GM13976 (cell line): ENCODE data around the gene PRKAR1B.

Source experiments
- DNase-seq: peaks from one replicate; pipeline ENCODE4 v3.0.0; 2012; ENCODE audit warnings: low spot score
- in situ Hi-C: fragments of 300-500 bp; cut with MboI; formaldehyde crosslinking; loops from one replicate; pipeline ENCODE4 v1.12.0; 2022; ENCODE audit warnings: low sequenced_read_pairs, mixed read lengths, inconsistent platforms; ENCODE audit not compliant: unreplicated experiment
- TF ChIP-seq, protein P1 (sequence below): IDR thresholded peaks from 2 replicates; pipeline ENCODE4 v1.5.1; 2012; ENCODE audit warnings: borderline replicate concordance, mild to moderate bottlenecking; ENCODE audit not compliant: insufficient read depth; ENCODE audit errors: extremely low read depth, missing control alignments, control extremely low read depth

Gene PRKAR1B

DNA sequence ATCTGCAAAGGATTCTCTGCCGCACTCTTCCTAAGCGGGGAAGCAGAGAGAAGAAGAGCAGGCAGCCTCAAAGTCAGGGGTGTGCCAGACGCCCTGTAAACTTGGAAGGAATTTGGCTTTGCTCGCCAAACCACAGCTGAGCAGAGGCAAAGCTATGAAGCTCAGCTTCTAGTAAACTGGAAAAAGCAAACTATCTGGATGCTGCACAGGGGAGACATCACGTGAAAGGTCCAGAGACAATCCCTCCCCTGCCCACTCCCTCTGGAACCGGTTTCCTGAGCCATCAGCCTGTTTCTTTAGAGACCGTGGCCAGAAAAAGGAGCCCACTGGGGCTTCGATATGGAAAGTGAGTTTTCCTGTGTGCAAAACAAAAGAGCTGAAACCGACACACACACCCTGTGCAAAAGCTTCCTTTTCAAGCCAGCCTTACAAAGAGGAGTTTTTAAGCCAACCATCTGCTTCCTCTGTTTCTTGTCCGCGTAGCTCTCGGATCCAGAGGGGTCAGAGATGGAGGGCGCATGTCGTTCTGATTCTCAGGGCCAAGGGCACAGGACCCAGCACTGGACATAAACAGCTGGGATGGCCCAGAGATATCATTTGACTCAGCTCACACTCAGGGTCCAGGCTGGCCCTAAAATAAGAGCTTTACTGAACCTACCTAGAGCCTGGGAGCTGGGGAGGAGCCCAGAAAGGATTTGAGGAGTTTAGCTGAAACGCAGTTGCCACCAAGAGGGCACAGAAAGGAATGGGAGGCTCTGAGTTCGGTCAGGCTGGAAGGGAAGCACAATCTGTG lies 58.7 kb downstream of the PRKAR1B start:
- TF ChIP-seq, protein P1, sequence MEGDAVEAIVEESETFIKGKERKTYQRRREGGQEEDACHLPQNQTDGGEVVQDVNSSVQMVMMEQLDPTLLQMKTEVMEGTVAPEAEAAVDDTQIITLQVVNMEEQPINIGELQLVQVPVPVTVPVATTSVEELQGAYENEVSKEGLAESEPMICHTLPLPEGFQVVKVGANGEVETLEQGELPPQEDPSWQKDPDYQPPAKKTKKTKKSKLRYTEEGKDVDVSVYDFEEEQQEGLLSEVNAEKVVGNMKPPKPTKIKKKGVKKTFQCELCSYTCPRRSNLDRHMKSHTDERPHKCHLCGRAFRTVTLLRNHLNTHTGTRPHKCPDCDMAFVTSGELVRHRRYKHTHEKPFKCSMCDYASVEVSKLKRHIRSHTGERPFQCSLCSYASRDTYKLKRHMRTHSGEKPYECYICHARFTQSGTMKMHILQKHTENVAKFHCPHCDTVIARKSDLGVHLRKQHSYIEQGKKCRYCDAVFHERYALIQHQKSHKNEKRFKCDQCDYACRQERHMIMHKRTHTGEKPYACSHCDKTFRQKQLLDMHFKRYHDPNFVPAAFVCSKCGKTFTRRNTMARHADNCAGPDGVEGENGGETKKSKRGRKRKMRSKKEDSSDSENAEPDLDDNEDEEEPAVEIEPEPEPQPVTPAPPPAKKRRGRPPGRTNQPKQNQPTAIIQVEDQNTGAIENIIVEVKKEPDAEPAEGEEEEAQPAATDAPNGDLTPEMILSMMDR, result no peak
- no peak for DNase-seq
- in situ Hi-C loops, result no loop called here

DNA sequence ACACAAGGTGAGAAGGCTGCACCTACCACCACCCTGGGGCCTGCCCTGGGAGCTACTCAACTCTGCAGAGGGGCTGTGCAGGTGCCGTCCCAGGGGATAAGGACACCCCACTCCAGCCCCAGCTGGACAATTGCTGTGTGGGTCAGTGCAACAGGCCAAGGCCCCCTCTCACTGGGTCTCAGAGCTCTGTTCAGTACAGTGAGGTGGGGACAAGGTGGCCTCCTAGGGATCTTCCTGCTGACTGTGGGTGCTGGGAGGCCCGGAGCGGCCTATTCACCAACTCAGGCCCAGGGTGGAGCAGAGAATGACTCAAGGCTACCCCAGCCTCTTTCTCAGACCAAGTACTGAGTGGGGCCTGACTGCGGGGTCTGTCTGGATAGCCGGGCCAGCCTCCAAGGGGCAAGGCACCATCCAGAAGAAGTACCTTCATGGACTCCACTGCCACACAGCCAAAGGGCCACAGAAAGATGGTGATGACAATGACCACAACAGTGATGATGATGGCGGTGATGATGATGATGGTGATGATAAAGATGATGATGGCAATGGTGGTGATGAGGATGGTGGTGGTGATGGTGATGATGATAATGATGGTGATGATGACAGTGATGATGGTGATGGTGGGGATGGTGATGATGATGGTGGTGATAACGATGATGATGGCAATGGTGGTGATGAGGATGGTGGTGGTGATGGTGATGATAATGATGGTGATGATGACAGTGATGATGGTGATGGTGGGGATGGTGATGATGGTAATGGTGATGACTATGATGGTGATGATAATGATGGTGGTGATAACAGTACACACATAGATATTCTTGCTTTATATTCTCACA lies 60.4 kb downstream of the PRKAR1B start:
- TF ChIP-seq, protein P1, result no peak
- DNase-seq, result no peak
- in situ Hi-C loops, result no loop called here

DNA sequence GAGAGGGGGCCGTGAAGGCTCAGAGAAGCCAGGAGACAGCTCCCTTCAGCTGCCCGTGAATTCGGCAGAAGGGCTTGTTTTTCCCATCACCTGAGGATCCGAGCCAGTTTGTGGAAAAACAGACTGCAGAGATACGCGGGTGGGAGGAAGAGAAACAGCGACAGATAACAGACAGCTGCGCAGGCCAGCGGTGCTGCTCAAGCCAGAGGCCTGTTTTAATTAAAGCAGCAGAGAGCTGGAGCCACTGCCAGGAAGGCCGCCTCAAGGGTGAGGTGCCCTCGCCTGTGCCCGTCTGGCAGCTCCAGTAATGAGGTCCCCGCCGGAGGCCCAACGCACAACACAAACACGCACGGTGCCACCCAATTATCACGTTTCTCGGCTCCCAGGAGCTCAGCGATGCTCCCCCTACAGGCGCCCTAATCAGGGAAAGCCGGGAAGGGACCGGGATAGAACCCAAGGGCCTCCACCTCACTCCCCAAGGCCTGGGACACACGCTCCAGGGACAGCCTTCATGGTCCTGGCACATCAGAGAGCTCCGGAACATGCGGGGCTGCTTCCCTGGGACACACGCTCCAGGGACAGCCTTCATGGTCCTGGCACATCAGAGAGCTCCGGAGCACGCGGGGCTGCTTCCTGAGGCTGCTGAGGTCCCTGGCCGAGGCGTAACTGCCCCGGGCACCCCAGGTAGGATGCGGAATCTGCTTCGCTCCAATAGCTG lies 61.2 kb downstream of the PRKAR1B start:
- in situ Hi-C loops, result no loop called here
- TF ChIP-seq, protein P1, result no peak
- DNase-seq, result no peak

DNA sequence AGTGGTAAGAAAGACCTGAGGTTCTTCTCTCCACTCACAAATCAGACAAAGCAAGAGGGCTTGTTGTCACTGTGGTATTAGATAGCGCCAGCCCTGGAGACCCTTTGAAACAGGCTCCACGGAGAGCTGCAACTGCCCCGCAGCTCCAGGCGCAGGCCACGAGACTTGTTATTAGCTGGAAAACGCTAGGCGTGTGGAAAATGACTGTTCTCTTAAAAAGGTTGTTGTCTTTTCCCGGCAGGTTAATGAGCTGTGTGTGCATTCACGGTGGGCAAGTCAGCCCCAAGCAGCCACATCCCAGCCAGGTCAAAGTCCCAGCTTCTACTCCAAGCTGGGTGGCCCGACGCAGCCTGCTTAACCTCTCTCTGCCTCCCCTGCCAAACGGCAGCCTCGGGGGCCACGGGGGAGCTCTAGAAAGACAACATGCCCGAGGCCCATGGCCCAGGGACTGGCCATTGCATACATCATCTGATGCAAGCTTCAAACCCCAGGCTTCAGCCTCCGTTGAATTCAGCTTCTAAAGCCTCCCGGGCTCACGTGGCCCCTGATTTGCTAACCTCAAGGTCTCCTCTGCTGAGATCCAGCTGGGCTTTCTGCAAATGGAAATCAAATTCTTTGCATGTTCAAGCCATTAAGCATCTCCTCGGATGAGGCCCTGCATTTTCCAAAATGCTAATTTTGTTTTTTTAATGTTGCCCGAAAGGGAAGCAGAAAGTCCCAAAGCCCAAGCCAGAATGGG lies 61.9 kb downstream of the PRKAR1B start:
- in situ Hi-C loops, result no loop called here
- TF ChIP-seq, protein P1, result no peak
- no peak for DNase-seq

DNA sequence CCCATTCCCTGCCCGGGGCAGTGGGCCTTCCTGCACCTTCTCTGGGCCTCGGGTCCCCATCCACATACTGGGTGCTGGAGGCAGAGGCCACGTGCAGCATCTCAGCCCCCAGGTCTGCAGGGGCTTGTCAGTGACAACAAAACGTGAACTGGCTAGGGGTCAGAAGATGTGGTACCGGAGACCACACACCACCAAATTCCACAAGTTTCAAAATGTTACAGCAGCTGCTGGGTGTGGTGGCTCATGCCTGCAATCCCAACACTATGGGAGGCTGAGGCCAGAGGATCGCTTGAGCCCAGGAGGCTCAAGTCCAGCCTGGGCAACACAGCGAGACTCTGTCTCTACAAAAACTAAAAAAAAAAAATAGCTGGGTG lies 62.7 kb downstream of the PRKAR1B start:
- DNase-seq, result no peak
- in situ Hi-C loops, result no loop called here
- TF ChIP-seq, protein P1, result no peak

DNA sequence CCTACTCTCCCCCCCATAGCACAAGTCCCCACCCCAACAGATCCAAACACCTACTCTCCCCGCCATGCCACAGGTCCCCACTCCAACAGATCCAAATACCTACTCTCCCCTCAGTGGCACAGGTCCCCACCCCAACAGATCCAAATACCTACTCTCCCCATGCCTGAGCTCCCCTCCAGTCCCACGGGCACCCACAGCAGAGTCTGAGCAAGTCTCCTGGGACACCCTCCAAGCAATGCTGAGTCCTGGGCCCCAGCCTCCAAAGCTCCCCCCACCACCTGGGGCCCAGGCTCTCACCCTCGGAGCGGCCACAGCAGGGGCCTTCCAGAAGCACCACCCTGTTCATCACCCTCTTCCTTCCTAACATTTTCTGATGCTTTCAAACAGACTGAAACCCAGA lies 64.5 kb downstream of the PRKAR1B start:
- in situ Hi-C loops, result no loop called here

More for the DNA sequence above, 64.5 kb downstream of the PRKAR1B start:
- TF ChIP-seq, protein P1, result no peak
- no peak for DNase-seq
